HEK293 (cell line): ENCODE data around the gene PRKCZ.

ENCODE experiments used
- GFI1B ChIP-seq: fragments of 450-650 bp; formaldehyde crosslinking; IDR thresholded peaks from 2 replicates; pipeline ENCODE4 v1.5.1; 2016; ENCODE audit warnings: missing biosample characterization, missing genetic modification characterization
- GLIS2 ChIP-seq: fragments of 450-650 bp; formaldehyde crosslinking; IDR thresholded peaks from 2 replicates; pipeline ENCODE4 v1.5.1; 2016; ENCODE audit warnings: missing biosample characterization, missing genetic modification characterization
- KLF16 ChIP-seq: fragments of 450-650 bp; formaldehyde crosslinking; IDR thresholded peaks from 2 replicates; pipeline ENCODE4 v1.5.1; 2017; ENCODE audit warnings: missing biosample characterization, missing genetic modification characterization
- SCRT2 ChIP-seq: fragments of 450-650 bp; formaldehyde crosslinking; IDR thresholded peaks from 2 replicates; pipeline ENCODE4 v1.5.1; 2016; ENCODE audit warnings: missing biosample characterization, missing genetic modification characterization
- SP7 ChIP-seq: fragments of 450-650 bp; formaldehyde crosslinking; IDR thresholded peaks from 2 replicates; pipeline ENCODE4 v1.5.1; 2016; ENCODE audit warnings: missing biosample characterization, missing genetic modification characterization
- WT1 ChIP-seq: fragments of 450-650 bp; formaldehyde crosslinking; IDR thresholded peaks from 2 replicates; pipeline ENCODE4 v1.5.1; 2016; ENCODE audit warnings: missing biosample characterization, missing genetic modification characterization
- ZBTB17 ChIP-seq: fragments of 450-650 bp; formaldehyde crosslinking; IDR thresholded peaks from 2 replicates; pipeline ENCODE4 v1.5.1; 2016; ENCODE audit warnings: missing biosample characterization, missing genetic modification characterization
- ZBTB8A ChIP-seq: fragments of 450-650 bp; formaldehyde crosslinking; IDR thresholded peaks from 2 replicates; pipeline ENCODE4 v1.5.1; 2016; ENCODE audit warnings: missing biosample characterization, missing genetic modification characterization
- ZEB2 ChIP-seq: fragments of 450-650 bp; formaldehyde crosslinking; IDR thresholded peaks from 2 replicates; pipeline ENCODE4 v1.5.1; 2016; ENCODE audit warnings: missing biosample characterization, missing genetic modification characterization
- ZNF133 ChIP-seq: fragments of 450-650 bp; formaldehyde crosslinking; IDR thresholded peaks from 2 replicates; pipeline ENCODE4 v1.5.1; 2016; ENCODE audit warnings: missing biosample characterization, missing genetic modification characterization
- ZNF266 ChIP-seq: fragments of 450-650 bp; formaldehyde crosslinking; IDR thresholded peaks from 2 replicates; pipeline ENCODE4 v1.5.1; 2016; ENCODE audit warnings: missing biosample characterization, missing genetic modification characterization, low read depth
- ZNF311 ChIP-seq: fragments of 450-650 bp; formaldehyde crosslinking; IDR thresholded peaks from 2 replicates; pipeline ENCODE4 v1.5.1; 2017; ENCODE audit warnings: missing biosample characterization, missing genetic modification characterization, borderline replicate concordance
- ZNF391 ChIP-seq: fragments of 450-650 bp; formaldehyde crosslinking; IDR thresholded peaks from 2 replicates; pipeline ENCODE4 v1.5.1; 2016; ENCODE audit warnings: low read depth, missing biosample characterization, missing genetic modification characterization, borderline replicate concordance
- ZNF555 ChIP-seq: fragments of 450-650 bp; formaldehyde crosslinking; conservative IDR thresholded peaks from 2 replicates; pipeline ENCODE4 v1.5.1; 2017; ENCODE audit warnings: missing biosample characterization, mild to moderate bottlenecking, missing genetic modification characterization, inconsistent platforms
- ZNF610 ChIP-seq: fragments of 450-650 bp; formaldehyde crosslinking; IDR thresholded peaks from 2 replicates; pipeline ENCODE4 v1.5.1; 2016; ENCODE audit warnings: missing biosample characterization, missing genetic modification characterization, borderline replicate concordance
- ZNF629 ChIP-seq: fragments of 450-650 bp; formaldehyde crosslinking; IDR thresholded peaks from 2 replicates; pipeline ENCODE4 v1.5.1; 2017; ENCODE audit warnings: missing biosample characterization, missing genetic modification characterization
- TF ChIP-seq, protein P1 (sequence below): fragments of 450-650 bp; formaldehyde crosslinking; IDR thresholded peaks from 2 replicates; pipeline ENCODE4 v1.5.1; 2016; ENCODE audit warnings: missing biosample characterization, missing genetic modification characterization
- TF ChIP-seq, protein P2 (sequence below): fragments of 450-650 bp; formaldehyde crosslinking; optimal IDR thresholded peaks from 2 replicates; pipeline ENCODE3; 2016; ENCODE audit warnings: missing biosample characterization, mild to moderate bottlenecking, missing genetic modification characterization
- TF ChIP-seq, protein P3 (sequence below): fragments of 450-650 bp; formaldehyde crosslinking; IDR thresholded peaks from 2 replicates; pipeline ENCODE4 v1.5.1; 2016; ENCODE audit warnings: missing biosample characterization, missing genetic modification characterization
- TF ChIP-seq, protein P4 (sequence below): fragments of 450-650 bp; formaldehyde crosslinking; IDR thresholded peaks from 2 replicates; pipeline ENCODE4 v1.5.1; 2016; ENCODE audit warnings: missing biosample characterization, missing genetic modification characterization

The PRKCZ gene

DNA sequence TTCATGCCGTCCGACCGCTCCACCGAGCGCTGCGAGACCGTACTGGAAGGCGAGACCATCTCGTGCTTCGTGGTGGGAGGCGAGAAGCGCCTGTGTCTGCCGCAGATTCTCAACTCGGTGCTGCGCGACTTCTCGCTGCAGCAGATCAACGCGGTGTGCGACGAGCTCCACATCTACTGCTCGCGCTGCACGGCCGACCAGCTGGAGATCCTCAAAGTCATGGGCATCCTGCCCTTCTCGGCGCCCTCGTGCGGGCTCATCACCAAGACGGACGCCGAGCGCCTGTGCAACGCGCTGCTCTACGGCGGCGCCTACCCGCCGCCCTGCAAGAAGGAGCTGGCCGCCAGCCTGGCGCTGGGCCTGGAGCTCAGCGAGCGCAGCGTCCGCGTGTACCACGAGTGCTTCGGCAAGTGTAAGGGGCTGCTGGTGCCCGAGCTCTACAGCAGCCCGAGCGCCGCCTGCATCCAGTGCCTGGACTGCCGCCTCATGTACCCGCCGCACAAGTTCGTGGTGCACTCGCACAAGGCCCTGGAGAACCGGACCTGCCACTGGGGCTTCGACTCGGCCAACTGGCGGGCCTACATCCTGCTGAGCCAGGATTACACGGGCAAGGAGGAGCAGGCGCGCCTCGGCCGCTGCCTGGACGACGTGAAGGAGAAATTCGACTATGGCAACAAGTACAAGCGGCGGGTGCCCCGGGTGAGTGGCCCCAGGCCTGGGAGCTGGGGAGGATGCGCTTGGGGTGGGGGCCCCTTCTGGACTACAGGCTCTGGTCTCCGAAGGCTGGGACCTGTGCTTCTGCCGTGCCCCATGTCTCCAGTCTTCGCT is 179.0 kb downstream of the PRKCZ start (continued):
- TF ChIP-seq, protein P1, sequence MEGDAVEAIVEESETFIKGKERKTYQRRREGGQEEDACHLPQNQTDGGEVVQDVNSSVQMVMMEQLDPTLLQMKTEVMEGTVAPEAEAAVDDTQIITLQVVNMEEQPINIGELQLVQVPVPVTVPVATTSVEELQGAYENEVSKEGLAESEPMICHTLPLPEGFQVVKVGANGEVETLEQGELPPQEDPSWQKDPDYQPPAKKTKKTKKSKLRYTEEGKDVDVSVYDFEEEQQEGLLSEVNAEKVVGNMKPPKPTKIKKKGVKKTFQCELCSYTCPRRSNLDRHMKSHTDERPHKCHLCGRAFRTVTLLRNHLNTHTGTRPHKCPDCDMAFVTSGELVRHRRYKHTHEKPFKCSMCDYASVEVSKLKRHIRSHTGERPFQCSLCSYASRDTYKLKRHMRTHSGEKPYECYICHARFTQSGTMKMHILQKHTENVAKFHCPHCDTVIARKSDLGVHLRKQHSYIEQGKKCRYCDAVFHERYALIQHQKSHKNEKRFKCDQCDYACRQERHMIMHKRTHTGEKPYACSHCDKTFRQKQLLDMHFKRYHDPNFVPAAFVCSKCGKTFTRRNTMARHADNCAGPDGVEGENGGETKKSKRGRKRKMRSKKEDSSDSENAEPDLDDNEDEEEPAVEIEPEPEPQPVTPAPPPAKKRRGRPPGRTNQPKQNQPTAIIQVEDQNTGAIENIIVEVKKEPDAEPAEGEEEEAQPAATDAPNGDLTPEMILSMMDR (tag by site-specific recombination): peak; percentile 94
- TF ChIP-seq, protein P2, sequence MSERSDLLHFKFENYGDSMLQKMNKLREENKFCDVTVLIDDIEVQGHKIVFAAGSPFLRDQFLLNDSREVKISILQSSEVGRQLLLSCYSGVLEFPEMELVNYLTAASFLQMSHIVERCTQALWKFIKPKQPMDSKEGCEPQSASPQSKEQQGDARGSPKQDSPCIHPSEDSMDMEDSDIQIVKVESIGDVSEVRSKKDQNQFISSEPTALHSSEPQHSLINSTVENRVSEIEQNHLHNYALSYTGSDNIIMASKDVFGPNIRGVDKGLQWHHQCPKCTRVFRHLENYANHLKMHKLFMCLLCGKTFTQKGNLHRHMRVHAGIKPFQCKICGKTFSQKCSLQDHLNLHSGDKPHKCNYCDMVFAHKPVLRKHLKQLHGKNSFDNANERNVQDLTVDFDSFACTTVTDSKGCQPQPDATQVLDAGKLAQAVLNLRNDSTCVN (tag by site-specific recombination): peak; percentile 89
- TF ChIP-seq SCRT2: peak; percentile 87; the same call in 1 of the 2 replicates
- TF ChIP-seq, protein P3, sequence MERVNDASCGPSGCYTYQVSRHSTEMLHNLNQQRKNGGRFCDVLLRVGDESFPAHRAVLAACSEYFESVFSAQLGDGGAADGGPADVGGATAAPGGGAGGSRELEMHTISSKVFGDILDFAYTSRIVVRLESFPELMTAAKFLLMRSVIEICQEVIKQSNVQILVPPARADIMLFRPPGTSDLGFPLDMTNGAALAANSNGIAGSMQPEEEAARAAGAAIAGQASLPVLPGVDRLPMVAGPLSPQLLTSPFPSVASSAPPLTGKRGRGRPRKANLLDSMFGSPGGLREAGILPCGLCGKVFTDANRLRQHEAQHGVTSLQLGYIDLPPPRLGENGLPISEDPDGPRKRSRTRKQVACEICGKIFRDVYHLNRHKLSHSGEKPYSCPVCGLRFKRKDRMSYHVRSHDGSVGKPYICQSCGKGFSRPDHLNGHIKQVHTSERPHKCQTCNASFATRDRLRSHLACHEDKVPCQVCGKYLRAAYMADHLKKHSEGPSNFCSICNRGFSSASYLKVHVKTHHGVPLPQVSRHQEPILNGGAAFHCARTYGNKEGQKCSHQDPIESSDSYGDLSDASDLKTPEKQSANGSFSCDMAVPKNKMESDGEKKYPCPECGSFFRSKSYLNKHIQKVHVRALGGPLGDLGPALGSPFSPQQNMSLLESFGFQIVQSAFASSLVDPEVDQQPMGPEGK (tag by site-specific recombination): no peak
- peak; percentile 36; the same call in 1 of the 2 replicates for TF ChIP-seq SP7 (tag by site-specific recombination)
- TF ChIP-seq GFI1B (tag by site-specific recombination): no peak
- 0 out of 2 replicates have a peak, but pooled peaks have one; percentile 8 for TF ChIP-seq ZNF133
- TF ChIP-seq WT1 (tag by site-specific recombination): 0 out of 2 replicates have a peak, but pooled peaks have one; percentile 8
- no peak for TF ChIP-seq ZNF610 (tag by site-specific recombination)
- peak; percentile 68 for TF ChIP-seq ZNF391
- TF ChIP-seq KLF16 (tag by site-specific recombination): 0 out of 2 replicates have a peak, but pooled peaks have one; percentile 45
- no peak for TF ChIP-seq ZNF266
- TF ChIP-seq GLIS2: peak; percentile 85
- TF ChIP-seq ZBTB8A (tag by site-specific recombination): peak; percentile 92
- TF ChIP-seq, protein P4, sequence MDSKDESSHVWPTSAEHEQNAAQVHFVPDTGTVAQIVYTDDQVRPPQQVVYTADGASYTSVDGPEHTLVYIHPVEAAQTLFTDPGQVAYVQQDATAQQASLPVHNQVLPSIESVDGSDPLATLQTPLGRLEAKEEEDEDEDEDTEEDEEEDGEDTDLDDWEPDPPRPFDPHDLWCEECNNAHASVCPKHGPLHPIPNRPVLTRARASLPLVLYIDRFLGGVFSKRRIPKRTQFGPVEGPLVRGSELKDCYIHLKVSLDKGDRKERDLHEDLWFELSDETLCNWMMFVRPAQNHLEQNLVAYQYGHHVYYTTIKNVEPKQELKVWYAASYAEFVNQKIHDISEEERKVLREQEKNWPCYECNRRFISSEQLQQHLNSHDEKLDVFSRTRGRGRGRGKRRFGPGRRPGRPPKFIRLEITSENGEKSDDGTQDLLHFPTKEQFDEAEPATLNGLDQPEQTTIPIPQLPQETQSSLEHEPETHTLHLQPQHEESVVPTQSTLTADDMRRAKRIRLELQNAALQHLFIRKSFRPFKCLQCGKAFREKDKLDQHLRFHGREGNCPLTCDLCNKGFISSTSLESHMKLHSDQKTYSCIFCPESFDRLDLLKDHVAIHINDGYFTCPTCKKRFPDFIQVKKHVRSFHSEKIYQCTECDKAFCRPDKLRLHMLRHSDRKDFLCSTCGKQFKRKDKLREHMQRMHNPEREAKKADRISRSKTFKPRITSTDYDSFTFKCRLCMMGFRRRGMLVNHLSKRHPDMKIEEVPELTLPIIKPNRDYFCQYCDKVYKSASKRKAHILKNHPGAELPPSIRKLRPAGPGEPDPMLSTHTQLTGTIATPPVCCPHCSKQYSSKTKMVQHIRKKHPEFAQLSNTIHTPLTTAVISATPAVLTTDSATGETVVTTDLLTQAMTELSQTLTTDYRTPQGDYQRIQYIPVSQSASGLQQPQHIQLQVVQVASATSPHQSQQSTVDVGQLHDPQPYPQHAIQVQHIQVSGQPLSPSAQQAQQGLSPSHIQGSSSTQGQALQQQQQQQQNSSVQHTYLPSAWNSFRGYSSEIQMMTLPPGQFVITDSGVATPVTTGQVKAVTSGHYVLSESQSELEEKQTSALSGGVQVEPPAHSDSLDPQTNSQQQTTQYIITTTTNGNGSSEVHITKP (tag by site-specific recombination): peak; percentile 79
- peak; percentile 63; the same call in 1 of the 2 replicates for TF ChIP-seq ZEB2 (tag by site-specific recombination)
- no peak for TF ChIP-seq ZNF555 (tag by site-specific recombination)
- TF ChIP-seq ZNF311 (tag by site-specific recombination): no peak
- TF ChIP-seq ZBTB17 (tag by site-specific recombination): peak; percentile 65
- TF ChIP-seq ZNF629: 0 out of 2 replicates have a peak, but pooled peaks have one; percentile 19
